ENCODE results near the gene PRR19.

DNA sequence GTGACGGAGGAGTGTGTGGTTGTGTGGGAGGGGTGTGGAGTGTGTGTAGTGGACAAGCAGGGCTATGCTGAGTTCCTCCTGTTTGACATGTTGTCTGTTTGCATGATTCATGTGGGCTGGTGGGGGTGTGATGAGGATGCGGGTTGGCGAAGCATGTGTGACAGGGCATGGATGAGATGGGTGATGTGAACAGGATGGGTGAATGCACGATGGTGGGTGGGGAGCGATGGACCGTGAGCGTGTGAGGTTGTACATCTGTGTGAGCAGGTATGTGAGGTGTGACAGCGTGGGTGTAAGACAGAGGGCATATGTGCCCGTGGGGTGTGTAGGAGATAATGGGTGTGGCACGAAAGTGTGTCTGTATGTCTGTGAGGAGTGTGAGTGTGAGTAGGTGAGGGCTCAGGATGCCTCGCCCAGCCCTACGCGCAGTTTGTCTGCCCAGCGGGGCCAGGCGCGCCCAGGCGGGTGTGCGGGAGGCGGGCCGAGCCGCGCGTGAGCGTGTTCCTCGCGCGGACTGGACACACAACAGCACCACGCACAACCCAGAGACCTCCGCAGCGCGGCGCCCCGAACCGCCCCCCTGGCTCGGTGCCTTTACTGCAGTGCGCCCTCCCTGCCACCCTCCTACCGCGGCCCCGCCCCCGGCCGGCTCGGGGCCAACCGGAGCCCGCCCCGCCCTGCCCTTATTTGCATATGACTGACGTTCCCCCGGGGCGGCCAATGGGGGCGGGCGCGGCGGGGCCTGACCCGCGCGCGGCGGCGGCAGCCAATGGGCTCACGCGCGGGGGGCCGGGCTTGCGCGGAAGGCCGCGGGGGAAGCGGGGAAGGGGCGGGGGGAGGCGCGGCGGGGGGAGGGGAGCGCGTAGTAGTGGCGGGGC lies 18.5 kb upstream of the PRR19 start:
- no peak for TF ChIP-seq RAD21 (IDR thresholded peaks at IDR 0.05; ENCODE audit: insufficient read depth, low read depth, low read length)
- TF ChIP-seq POU2F2 (IDR thresholded peaks at IDR 0.05; ENCODE audit: borderline replicate concordance, low read depth, low read length) = peak; percentile 83; the same call in 1 of the 3 replicates
- TF ChIP-seq TAF1 (IDR thresholded peaks at IDR 0.05; ENCODE audit: borderline replicate concordance, low read depth, low read length) = peak; percentile 21; the same call in 1 of the 2 replicates
- TF ChIP-seq, protein P1, sequence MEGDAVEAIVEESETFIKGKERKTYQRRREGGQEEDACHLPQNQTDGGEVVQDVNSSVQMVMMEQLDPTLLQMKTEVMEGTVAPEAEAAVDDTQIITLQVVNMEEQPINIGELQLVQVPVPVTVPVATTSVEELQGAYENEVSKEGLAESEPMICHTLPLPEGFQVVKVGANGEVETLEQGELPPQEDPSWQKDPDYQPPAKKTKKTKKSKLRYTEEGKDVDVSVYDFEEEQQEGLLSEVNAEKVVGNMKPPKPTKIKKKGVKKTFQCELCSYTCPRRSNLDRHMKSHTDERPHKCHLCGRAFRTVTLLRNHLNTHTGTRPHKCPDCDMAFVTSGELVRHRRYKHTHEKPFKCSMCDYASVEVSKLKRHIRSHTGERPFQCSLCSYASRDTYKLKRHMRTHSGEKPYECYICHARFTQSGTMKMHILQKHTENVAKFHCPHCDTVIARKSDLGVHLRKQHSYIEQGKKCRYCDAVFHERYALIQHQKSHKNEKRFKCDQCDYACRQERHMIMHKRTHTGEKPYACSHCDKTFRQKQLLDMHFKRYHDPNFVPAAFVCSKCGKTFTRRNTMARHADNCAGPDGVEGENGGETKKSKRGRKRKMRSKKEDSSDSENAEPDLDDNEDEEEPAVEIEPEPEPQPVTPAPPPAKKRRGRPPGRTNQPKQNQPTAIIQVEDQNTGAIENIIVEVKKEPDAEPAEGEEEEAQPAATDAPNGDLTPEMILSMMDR (IDR thresholded peaks at IDR 0.05 in 2 of 3, conservative IDR thresholded peaks at IDR 0.05 in 1 of 3; ENCODE audit: control insufficient read depth in 2 of 3, extremely low read depth in 1 of 3, insufficient read depth in 1 of 3, low read depth in 3 of 3, low read length in 3 of 3) = peak in 1 of 3 experiments; percentile 22; a peak in 1 of 6 replicates
- TF ChIP-seq ESRRA (IDR thresholded peaks at IDR 0.05; ENCODE audit: low read length) = no peak
- TF ChIP-seq EGR1 (IDR thresholded peaks at IDR 0.05; ENCODE audit: borderline replicate concordance in 1 of 2, low read depth in 2 of 2, low read length in 2 of 2) = peak in 1 of 2 experiments; percentile 70; a peak in 2 of 3 replicates
- TF ChIP-seq POLR2AphosphoS5 (IDR thresholded peaks at IDR 0.05; ENCODE audit: low read length) = peak; percentile 41; the same call in 1 of the 2 replicates
- no peak for TF ChIP-seq ZNF274 (IDR thresholded peaks at IDR 0.05; ENCODE audit: insufficient read depth, insufficient read length)
- TF ChIP-seq YY1 (IDR thresholded peaks at IDR 0.05; ENCODE audit: low read depth, low read length) = no peak
- no peak for TF ChIP-seq NFIC (IDR thresholded peaks at IDR 0.05; ENCODE audit: low read depth, low read length)
- TF ChIP-seq BMI1 (IDR thresholded peaks at IDR 0.05; ENCODE audit: borderline replicate concordance) = peak; percentile 36; the same call in 1 of the 2 replicates

Data from GM12878 (cell line).